Measurements from ENCODE around the gene KCNQ1.
A peak's percentile ranks its signal among the peaks of the same experiment; 100 is the strongest.

KCNQ1 gene

GRCh38 chr11:2788168-2789071, 343.6 kb downstream of the KCNQ1 start:
- peaks cover 4% of the 10 kb centered on the region for H3K27me3 ChIP-seq (ENCODE audit: insufficient read depth, poor library complexity, severe bottlenecking)
- H3K4me3 ChIP-seq (ENCODE audit: severe bottlenecking): no peak overlapping the region
- no peaks in the 10 kb centered on the region for H3K9me3 ChIP-seq (ENCODE audit: severe bottlenecking)
- ATAC-seq (ENCODE audit: low read depth): no peak
- H3K36me3 ChIP-seq (ENCODE audit: low read depth): no peaks in the 10 kb centered on the region
- DNase-seq (ENCODE audit: low spot score): no peak
- H3K4me1 ChIP-seq (ENCODE audit: insufficient read depth, poor library complexity, severe bottlenecking): no peaks in the 10 kb centered on the region
- no peak for TF ChIP-seq CTCF (IDR thresholded peaks at IDR 0.05; ENCODE audit: poor library complexity, severe bottlenecking)
- H3K27ac ChIP-seq (ENCODE audit: poor library complexity, severe bottlenecking): no peak overlapping the region

GRCh38 chr11:2789331-2789730, 344.5 kb downstream of the KCNQ1 start:
- ATAC-seq (ENCODE audit: low read depth): no peak
- Histone ChIP-seq H3K9me3 (ENCODE audit: severe bottlenecking) (no peaks in the 10 kb centered on the region), H3K36me3 (ENCODE audit: low read depth) (no peaks in the 10 kb centered on the region), H3K4me3 (ENCODE audit: severe bottlenecking) (no peak overlapping the region), H3K27me3 (ENCODE audit: insufficient read depth, poor library complexity, severe bottlenecking) (peaks cover 4% of the 10 kb centered on the region), H3K4me1 (ENCODE audit: insufficient read depth, poor library complexity, severe bottlenecking) (no peaks in the 10 kb centered on the region), H3K27ac (ENCODE audit: poor library complexity, severe bottlenecking) (no peak overlapping the region)
- no peak for TF ChIP-seq CTCF (IDR thresholded peaks at IDR 0.05; ENCODE audit: poor library complexity, severe bottlenecking)
- DNase-seq (ENCODE audit: low spot score): no peak

GRCh38 chr11:2789791-2790567, 345.2 kb downstream of the KCNQ1 start:
- DNase-seq (ENCODE audit: low spot score) (peak; percentile 39), ATAC-seq (ENCODE audit: low read depth) (no peak)
- Histone ChIP-seq H3K27me3 (ENCODE audit: insufficient read depth, poor library complexity, severe bottlenecking) (peaks cover 4% of the 10 kb centered on the region), H3K36me3 (ENCODE audit: low read depth) (no peaks in the 10 kb centered on the region), H3K4me1 (ENCODE audit: insufficient read depth, poor library complexity, severe bottlenecking) (no peaks in the 10 kb centered on the region), H3K9me3 (ENCODE audit: severe bottlenecking) (no peaks in the 10 kb centered on the region), H3K27ac (ENCODE audit: poor library complexity, severe bottlenecking) (no peak overlapping the region), H3K4me3 (ENCODE audit: severe bottlenecking) (no peak overlapping the region)
- TF ChIP-seq CTCF (IDR thresholded peaks at IDR 0.05; ENCODE audit: poor library complexity, severe bottlenecking): no peak

- H3K27me3 ChIP-seq (ENCODE audit: insufficient read depth, poor library complexity, severe bottlenecking): peaks cover 4% of the 10 kb centered on the region
- DNase-seq (ENCODE audit: low spot score) (peak; percentile 31), ATAC-seq (ENCODE audit: low read depth) (no peak)
- no peak overlapping the region for H3K4me3 ChIP-seq (ENCODE audit: severe bottlenecking)
- H3K9me3 ChIP-seq (ENCODE audit: severe bottlenecking): no peaks in the 10 kb centered on the region
- H3K36me3 ChIP-seq (ENCODE audit: low read depth): no peaks in the 10 kb centered on the region
- TF ChIP-seq CTCF (IDR thresholded peaks at IDR 0.05; ENCODE audit: poor library complexity, severe bottlenecking): no peak
- no peaks in the 10 kb centered on the region for H3K4me1 ChIP-seq (ENCODE audit: insufficient read depth, poor library complexity, severe bottlenecking)
- H3K27ac ChIP-seq (ENCODE audit: poor library complexity, severe bottlenecking): no peak overlapping the region
Measured at GRCh38 chr11:2790568-2790921, 345.7 kb downstream of the KCNQ1 start.
